ENCODE results near the gene SLC44A1.

Gene SLC44A1

GRCh38 chr9:105344283-105344682 lies 99.8 kb downstream of the SLC44A1 start:
- DNase-seq: no peak

GRCh38 chr9:105345626-105346025 lies 101.2 kb downstream of the SLC44A1 start:
- DNase-seq: no peak

GRCh38 chr9:105346273-105346672 lies 101.8 kb downstream of the SLC44A1 start:
- no peak for DNase-seq

- no peak for DNase-seq
These were observed 110.0 kb downstream of the SLC44A1 start for GRCh38 chr9:105354448-105354847.

GRCh38 chr9:105355781-105356180 lies 111.3 kb downstream of the SLC44A1 start:
- no peak for DNase-seq

- DNase-seq: no peak
These were observed 113.5 kb downstream of the SLC44A1 start for GRCh38 chr9:105357937-105358336.

GRCh38 chr9:105359892-105360291 lies 115.4 kb downstream of the SLC44A1 start:
- no peak for DNase-seq

- no peak for DNase-seq
These were observed 115.9 kb downstream of the SLC44A1 start for GRCh38 chr9:105360344-105360743.

- DNase-seq: no peak
These were observed 117.4 kb downstream of the SLC44A1 start for GRCh38 chr9:105361873-105362272.

- no peak for DNase-seq
These were observed 118.0 kb downstream of the SLC44A1 start for GRCh38 chr9:105362470-105362869.

- DNase-seq: no peak
These were observed 119.4 kb downstream of the SLC44A1 start for GRCh38 chr9:105363837-105364236.

GRCh38 chr9:105369911-105370310 lies 125.5 kb downstream of the SLC44A1 start:
- no peak for DNase-seq

GRCh38 chr9:105373723-105374122 lies 129.3 kb downstream of the SLC44A1 start:
- no peak for DNase-seq

- DNase-seq: no peak
These were observed 130.9 kb downstream of the SLC44A1 start for GRCh38 chr9:105375323-105375722.

- no peak for DNase-seq
These were observed 132.4 kb downstream of the SLC44A1 start for GRCh38 chr9:105376893-105377292.

- peak; percentile 26 for DNase-seq
These were observed 141.0 kb downstream of the SLC44A1 start for GRCh38 chr9:105385381-105385985.

- DNase-seq: no peak
These were observed 145.3 kb downstream of the SLC44A1 start for GRCh38 chr9:105389796-105390195.

- no peak for DNase-seq
These were observed 146.4 kb downstream of the SLC44A1 start for GRCh38 chr9:105390871-105391270.

GRCh38 chr9:105391288-105391687 lies 146.8 kb downstream of the SLC44A1 start:
- DNase-seq: no peak

GRCh38 chr9:105392531-105392930 lies 148.1 kb downstream of the SLC44A1 start:
- no peak for DNase-seq

GRCh38 chr9:105393576-105394344 lies 149.3 kb downstream of the SLC44A1 start:
- DNase-seq: no peak

GRCh38 chr9:105396441-105396840 lies 152.0 kb downstream of the SLC44A1 start:
- DNase-seq: no peak

- DNase-seq: no peak
These were observed 152.4 kb downstream of the SLC44A1 start for GRCh38 chr9:105396901-105397300.

- DNase-seq: no peak
These were observed 154.7 kb downstream of the SLC44A1 start for GRCh38 chr9:105399117-105399516.

- DNase-seq: no peak
These were observed 157.2 kb downstream of the SLC44A1 start for GRCh38 chr9:105401651-105402050.

Data from CD4-positive, alpha-beta T cell treated with Interleukin-15 for 1 hour (primary cell).